ENCODE results near the gene LYPD1. TPM values are rescaled to one million over a fixed set of nuclear protein-coding genes. Genes with fewer than 3 reads are reported as not detected.

Gene LYPD1
- total and polyA plus RNA-seq, 9 of the 15 experiments (the other 6 are each of a cell fraction or from before 2014, with no cell fraction given): not detected

- Histone ChIP-seq H3K27ac (ENCODE audit: extremely low read depth, low read depth, low read length) (no peak overlapping the region), H3K79me2 (ENCODE audit: control insufficient read depth, insufficient read depth, low read length) (no peaks in the 10 kb centered on the region), H3K36me3 (ENCODE audit: control insufficient read depth, insufficient read depth, low read length) (no peaks in the 10 kb centered on the region), H2AFZ (ENCODE audit: low read depth, low read length) (no peak overlapping the region), H3K9me3 (replicated peaks; ENCODE audit: control insufficient read depth, insufficient read depth, low read depth, low read length) (no peaks in the 10 kb centered on the region), H3K9me1 (ENCODE audit: control insufficient read depth, insufficient read depth, low read length) (no peaks in the 10 kb centered on the region), H3K9ac (ENCODE audit: insufficient read depth in 1 of 2, low read depth in 2 of 2, low read length in 2 of 2) (no peak overlapping the region), H3K4me2 (ENCODE audit: insufficient read depth, low read length) (no peak overlapping the region), H4K20me1 (replicated peaks; ENCODE audit: control insufficient read depth, insufficient read depth, low read length) (no peaks in the 10 kb centered on the region), H3K4me1 (replicated peaks in 1 of 2; ENCODE audit: control insufficient read depth in 2 of 2, insufficient read depth in 2 of 2, low read length in 2 of 2) (no peaks in the 10 kb centered on the region), H3K4me3 (no peak overlapping the region), H3K27me3 (ENCODE audit: control insufficient read depth in 2 of 2, insufficient read depth in 2 of 2, low read length in 2 of 2) (no peaks in the 10 kb centered on the region; a peak in 1 of 5 replicates)
- ChIA-PET CTCF (ENCODE audit: low intra/inter-chr PET ratio) (no interaction called here), POLR2A (no interaction called here)
- intact Hi-C loops (cut with micrococcal nuclease): no loop called here
- DNase-seq (ENCODE audit: extremely low read depth in 1 of 4, low spot score in 3 of 4): no peak
- no peak for ATAC-seq
- no TSS peak for BruUV-seq (replicated peaks)
- 0% methylated on average over 7 of the region's 9 CpGs for WGBS (ENCODE audit: insufficient coverage, low coverage, missing lambda C conversion rate)
- in situ Hi-C loops (cut with MboI): no loop called here
- FAIRE-seq: no peak
- TF ChIP-seq FOS (IDR thresholded peaks at IDR 0.05; ENCODE audit: extremely low read depth, insufficient read length) (no peak), GTF3C2 (IDR thresholded peaks at IDR 0.05; ENCODE audit: borderline replicate concordance, extremely low read depth, insufficient read length) (no peak), ELF4 (CRISPR knock-in tag; IDR thresholded peaks at IDR 0.05) (no peak), KDM4B (IDR thresholded peaks at IDR 0.05; ENCODE audit: borderline replicate concordance in 2 of 2, low read depth in 1 of 2) (no peak), CCNT2 (IDR thresholded peaks at IDR 0.05; ENCODE audit: borderline replicate concordance, extremely low read depth, insufficient read length, low read depth, low read length) (no peak), ZNF212 (CRISPR knock-in tag; IDR thresholded peaks at IDR 0.05) (no peak), BRD9 (IDR thresholded peaks at IDR 0.05; ENCODE audit: low read depth, partially characterized antibody) (no peak), XRCC3 (IDR thresholded peaks at IDR 0.05) (no peak)
These were observed 49.5 kb upstream of the LYPD1 start for GRCh38 chr2:132719480-132719879.
